Fibroblast of lung (primary cell): ENCODE data around the gene SPEM3.

Experiments used
- EZH2 ChIP-seq: IDR thresholded peaks from 2 replicates; pipeline ENCODE4 v1.5.1; 2012; ENCODE audit warnings: low read length, control low read depth, mild to moderate bottlenecking; ENCODE audit errors: missing control alignments
- TF ChIP-seq, protein P1 (sequence below), 2 donors: IDR thresholded peaks in 1 of 2; conservative IDR thresholded peaks in 1 of 2; 1 replicate in 1 of 2; 2 replicates in 1 of 2; pipeline ENCODE4 v1.5.1; 2011 to 2012; ENCODE audit warnings: low read length in 2 of 2, control low read depth in 1 of 2, inconsistent platforms in 1 of 2, low read depth in 1 of 2, mild to moderate bottlenecking in 1 of 2

DNA sequence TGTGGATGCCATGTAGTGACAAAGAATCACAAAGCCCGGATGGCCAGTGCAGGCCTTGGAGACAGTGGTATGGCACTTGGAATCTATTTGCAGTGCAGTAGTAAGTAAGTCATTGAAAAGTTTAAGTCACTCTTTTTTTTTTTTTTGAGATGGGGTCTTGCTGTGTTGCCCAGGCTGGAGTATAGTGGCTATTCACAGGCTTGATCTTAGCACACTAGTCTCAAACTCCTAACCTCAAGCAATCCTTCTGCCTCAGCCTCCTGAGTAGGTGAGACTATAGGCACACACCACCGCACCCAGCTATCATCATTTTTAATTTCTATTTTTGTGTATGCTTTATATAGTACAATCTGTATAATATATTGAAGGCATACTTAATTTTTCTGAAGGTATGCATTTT lies 30.0 kb upstream of the SPEM3 start:
- TF ChIP-seq, protein P1, sequence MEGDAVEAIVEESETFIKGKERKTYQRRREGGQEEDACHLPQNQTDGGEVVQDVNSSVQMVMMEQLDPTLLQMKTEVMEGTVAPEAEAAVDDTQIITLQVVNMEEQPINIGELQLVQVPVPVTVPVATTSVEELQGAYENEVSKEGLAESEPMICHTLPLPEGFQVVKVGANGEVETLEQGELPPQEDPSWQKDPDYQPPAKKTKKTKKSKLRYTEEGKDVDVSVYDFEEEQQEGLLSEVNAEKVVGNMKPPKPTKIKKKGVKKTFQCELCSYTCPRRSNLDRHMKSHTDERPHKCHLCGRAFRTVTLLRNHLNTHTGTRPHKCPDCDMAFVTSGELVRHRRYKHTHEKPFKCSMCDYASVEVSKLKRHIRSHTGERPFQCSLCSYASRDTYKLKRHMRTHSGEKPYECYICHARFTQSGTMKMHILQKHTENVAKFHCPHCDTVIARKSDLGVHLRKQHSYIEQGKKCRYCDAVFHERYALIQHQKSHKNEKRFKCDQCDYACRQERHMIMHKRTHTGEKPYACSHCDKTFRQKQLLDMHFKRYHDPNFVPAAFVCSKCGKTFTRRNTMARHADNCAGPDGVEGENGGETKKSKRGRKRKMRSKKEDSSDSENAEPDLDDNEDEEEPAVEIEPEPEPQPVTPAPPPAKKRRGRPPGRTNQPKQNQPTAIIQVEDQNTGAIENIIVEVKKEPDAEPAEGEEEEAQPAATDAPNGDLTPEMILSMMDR (conservative IDR thresholded peaks at IDR 0.05 in 1 of 2, IDR thresholded peaks at IDR 0.05 in 1 of 2; ENCODE audit: low read depth in 1 of 2, low read length in 2 of 2): no peak
- no peak for TF ChIP-seq EZH2
